Measurements from ENCODE around the gene ECI1.
"Not testable (repeated sequence)": the region's sequence is repeated elsewhere in the genome, so short reads cannot be mapped to it uniquely, and the experiment has no call there.

The ECI1 gene

DNA sequence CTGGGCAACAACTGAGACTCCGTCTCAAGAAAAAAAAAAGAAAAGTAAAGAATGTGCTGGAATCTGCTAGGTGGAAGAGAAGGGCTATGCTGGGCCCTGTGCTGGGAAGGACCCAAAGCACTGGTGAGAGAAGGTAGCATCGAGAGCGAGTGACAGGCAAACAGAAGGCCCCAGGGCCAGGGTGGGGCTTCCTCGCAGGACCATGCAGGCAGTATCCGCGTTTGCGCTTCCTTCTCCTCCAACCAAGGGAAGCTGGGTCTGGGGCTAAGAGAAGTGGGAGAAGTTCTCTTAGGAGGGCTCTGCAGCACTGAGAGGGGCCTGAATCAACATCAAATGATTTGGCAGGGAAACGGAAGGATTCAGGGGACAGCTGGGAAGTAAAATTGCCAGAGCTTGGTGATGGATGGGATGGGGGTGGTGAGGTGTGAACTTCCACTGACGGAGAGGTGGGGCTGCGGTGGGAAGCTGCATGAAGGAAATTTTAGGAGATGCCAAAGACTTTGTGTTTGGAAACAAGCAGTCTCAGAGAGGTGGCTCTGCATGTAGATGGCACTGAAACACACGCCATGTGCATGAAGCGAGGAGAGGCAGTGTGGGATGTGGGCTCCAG lies 5.2 kb upstream of the ECI1 start:
- DNase-seq (ENCODE audit: low read depth in 4 of 4, low spot score in 1 of 4) = no peak

DNA sequence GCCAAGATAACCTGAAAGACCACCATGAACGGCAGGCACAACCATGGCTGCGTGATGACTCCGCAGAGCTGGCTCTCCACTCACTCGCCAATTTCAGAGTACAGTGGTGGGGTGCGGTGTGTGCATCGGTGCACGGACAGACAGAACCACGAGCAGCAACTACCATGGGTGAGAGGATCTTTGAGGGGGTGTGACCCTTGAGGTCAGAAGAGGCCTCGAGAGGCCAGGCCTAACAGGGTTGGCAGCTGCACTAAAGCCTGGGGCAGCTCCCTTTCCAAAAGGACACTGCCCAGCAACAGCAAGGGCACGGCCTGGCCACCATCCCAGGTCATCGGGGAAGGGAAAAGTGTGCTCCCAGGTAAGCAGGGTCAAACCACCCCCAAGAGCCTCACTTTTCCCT lies 1.9 kb upstream of the ECI1 start:
- no peak for DNase-seq (ENCODE audit: low read depth in 4 of 4, low spot score in 1 of 4)

DNA sequence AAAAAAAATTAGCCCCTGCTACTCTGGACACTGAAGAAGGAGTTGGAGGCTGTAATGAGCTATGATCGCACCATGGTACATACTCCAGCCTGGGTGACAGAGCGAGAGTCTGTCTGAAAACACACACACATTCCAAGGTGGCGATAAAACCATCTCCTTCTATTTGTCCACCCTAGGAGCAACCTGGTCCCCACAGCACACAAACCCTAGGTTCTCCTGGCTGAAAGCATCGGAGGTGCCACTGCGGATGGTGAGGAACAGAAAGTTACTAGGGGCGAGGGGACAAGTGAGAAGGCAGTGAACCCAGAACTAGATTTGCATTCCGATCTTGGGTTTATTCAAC lies 1.4 kb upstream of the ECI1 start:
- no peak for DNase-seq (ENCODE audit: low read depth in 4 of 4, low spot score in 1 of 4)

DNA sequence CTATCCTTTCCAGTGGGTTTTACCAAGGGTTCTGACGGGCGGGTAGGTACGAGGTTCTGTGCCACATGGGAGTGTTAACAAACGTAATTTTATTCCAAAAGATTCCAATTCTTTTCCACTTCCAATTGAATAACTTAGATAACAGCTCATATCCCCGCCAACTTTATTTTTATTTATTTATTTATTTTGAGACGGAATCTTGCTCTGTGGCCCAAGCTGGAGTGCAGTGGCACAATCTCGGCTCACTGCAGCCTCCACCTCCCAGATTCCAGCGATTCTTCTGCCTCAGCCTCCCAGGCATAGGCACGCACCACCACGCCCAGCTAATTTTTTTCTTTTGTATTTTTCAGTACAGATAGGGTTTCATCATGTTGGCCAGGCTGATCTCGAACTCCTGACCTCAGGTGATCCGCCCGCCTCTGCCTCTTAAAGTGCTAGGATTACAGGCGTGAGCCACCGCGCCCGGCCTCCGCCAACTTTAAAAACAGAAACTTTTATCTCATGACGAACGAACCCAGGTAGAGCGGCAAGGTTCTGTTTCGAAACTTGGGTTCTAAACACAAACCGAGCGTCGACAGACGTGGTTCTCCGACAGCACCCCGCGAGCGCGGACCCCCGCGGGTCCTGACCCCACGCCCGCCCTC lies 613 bp downstream of the ECI1 start:
- DNase-seq (ENCODE audit: low read depth in 4 of 4, low spot score in 1 of 4) = peak in 2 of 4 experiments; percentile 20 to 32

DNA sequence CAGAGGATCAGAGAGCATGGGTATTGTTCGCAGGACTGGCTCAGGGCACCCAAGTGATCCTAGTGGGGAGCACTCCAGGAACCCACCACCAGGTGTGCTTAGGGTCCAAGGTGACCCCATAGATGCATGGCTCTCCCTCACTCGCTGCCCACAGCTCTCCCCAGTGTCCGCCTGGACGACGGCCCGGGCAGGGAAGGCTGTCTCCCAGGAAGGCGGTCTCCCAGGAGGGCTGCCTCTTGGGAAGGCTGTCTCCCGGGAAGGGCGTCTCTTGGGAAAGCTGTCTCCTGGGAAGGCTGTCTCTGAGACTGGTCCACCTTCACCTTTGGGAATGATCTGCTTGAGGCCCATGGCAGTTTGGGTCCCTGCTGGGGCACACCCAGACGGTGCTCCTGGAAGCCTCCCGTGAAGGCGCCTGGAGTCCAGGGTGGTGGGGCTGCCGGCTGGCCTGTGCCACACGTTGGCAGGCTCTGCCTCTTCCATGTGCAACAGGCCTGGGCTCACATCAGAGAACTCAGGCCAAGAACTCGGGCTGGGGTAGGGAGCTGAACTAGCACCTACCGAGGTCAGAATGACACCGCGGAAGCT lies 5.0 kb downstream of the ECI1 start:
- no peak for DNase-seq (ENCODE audit: low read depth in 4 of 4, low spot score in 1 of 4)

DNA sequence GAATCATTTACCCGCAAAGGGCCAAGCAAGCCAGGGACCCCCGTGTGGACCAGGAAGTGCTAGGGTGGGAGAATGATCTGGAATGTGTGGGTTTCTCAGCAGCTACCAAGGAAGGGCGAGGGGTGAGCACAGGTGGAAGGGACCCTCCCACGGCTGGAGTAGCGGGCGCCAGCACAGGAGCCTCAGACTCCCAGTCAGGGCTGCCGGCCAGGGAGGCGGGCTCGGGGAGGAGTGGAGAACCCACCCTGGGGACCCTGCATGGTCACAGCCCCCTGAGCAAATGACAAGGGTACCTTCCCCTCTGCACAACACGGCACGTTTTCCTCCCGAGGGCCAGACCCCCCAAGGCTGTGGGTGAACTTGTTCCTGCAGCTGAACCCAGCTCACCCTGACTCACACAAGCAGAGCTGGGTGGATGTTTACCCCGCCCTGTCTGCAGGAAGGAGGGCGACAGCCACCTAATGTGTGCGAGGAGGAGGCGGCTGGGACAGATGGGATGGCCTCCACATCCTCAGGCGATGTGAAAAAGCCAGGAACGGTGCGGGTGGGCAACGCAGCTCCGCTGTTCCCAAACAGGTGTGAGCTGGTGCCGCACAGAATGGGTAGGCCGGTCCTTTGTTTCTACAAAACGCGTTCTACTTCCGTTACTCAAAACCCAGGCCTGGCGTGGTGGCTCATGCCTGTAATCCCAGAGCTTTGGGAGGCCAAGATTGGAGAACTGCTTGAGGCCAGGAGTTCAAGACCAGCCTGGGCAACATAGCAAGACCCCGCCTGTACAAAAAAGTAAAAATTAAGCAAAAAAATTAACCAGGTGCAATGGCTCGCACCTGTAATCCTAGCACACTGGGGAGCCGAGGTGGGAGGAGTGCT lies 6.2 kb downstream of the ECI1 start:
- DNase-seq (ENCODE audit: low read depth in 4 of 4, low spot score in 1 of 4) = no peak

DNA sequence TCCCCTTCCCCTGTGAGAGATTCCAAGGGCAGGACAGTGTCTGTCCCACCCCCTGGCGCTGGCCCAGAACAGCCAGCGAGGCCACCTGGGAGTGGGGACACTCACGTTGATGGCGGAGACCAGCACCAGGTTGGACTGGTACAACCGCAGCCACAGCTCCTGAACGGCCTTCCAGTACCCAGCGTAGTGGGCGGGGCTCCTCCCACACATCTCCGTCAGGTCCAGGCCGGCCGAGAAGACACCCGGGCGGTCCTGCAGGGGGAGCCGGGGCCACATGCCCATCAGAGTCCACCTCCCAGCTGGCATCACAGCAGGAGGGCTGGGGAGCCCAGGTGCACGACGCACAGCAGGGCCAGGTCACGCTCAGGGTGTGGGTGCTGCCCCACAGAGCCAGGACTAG lies 7.1 kb downstream of the ECI1 start:
- DNase-seq (ENCODE audit: low read depth in 4 of 4, low spot score in 1 of 4) = no peak

DNA sequence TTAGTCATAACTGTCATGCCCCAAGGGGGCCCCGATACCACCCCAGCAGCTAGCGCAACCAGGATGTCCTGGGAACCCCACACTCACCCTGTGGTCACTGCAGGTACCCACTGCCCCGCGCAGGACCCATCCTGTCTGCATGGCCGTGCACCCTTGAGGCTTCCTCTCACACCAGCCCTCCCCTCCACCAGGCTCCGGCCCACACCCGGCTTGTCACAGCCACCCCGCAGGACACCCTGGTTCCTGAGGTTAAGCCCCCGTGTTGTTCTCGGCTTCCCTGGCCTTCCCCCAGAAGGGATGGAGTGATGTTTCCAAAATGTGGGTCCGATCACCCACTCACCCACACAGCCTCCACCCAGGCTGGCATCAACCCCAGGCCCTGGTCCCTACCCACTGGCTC lies 7.6 kb downstream of the ECI1 start:
- DNase-seq (ENCODE audit: low read depth in 4 of 4, low spot score in 1 of 4) = no peak

DNA sequence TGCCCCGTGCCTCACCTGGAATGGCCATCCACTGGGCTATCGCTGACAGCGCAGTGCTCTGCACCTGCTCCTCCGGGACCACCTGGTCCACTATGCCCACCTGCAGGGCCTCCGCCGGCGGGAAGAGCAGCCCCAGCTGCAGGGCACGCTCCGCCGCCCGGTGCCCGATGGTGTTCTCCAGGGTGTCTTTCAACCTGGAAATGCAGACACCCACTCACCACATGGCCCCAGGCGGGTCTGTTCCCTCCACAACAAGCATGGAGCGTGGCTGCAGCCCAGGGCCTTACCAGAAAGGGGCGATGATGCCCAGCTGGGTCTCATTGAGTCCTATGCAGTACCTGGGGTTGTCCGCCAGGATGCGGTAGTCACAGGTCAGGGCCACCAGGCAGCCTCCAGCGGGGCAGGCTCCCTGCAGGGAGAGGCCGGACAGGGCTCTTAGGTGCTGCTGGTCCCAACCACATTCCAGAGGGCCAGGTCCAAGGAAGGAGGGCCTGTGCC lies 8.3 kb downstream of the ECI1 start:
- no peak for DNase-seq (ENCODE audit: low read depth in 4 of 4, low spot score in 1 of 4)

DNA sequence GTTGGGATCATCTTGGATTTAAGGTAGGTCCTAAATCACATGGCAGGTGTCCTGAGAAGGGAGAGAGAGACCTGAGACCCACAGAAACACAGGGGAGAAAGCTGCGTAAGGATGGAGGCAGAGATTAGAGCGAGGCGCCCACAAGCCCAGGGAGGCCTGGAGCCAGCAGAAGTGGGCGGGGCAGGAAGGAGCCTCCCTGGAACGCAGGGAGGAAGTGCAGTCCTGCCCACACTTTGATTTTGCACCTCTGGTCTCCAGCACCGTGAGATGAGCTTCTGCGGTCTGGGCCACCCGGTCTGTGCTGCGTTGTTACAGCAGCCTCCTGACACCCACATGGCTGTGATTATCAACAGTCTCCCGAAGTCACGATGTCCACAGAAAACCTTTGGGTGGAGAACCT lies 8.8 kb downstream of the ECI1 start:
- DNase-seq (ENCODE audit: low read depth in 4 of 4, low spot score in 1 of 4) = no peak

DNA sequence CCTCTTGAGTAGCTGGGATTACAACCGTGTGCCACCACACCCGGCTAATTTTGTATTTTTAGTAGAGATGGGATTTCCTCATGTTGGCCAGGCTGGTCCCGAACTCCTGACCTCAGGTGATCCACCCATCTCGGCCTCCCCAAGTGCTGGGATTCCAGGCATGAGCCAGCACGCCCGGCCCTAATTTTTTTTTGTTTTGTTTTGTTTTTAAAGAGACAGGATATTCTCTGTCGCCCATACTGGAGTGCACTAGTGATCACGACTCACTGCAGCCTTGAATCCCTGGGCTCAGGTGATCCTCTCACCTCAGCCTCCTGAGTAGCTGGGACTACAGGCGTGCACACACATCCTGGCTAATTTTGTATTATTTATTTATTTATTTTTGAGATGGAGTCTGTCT lies 11.1 kb downstream of the ECI1 start:
- not testable (repeated sequence) for DNase-seq (ENCODE audit: low read depth in 4 of 4, low spot score in 1 of 4)

DNA sequence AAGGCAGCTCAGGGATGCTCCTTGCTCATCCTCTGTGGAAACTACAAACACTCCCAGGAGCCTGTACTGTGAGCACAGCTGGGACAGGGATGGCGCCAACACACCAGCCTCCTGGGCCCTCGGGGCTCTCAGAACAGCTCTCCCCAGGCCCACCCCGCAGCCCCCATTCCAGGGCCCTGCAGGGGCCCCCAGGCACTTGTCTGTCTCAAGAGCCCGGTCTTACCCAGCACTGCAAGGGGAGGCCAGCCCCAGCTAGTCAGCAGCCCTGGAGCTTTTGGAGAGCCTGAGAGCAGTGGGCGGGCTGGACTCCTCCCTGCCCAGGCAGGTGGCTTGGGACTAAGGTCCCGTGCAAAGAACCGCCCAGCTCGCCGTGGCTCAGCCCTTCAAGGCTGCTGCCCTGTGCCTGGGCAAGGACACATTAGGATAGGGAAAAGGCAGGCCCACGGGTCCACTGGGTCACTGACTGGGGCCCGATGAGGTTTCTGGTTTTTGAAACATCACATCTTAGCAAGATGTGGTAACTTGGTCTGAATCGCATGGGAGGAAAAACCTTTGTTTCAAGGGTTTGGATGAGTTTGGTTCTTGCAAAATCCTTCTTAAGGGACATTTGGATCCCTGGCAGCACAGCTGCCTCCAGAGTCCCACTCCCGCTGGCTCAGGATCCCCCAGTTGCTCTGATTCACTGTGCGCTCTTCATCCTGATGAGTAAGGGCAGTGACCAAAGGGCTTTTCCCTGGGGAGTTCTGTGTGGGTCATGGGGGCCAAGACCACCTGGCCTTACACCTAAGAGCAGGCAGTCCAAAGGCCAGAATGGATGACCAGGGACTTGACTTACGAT lies 12.3 kb downstream of the ECI1 start:
- no peak for DNase-seq (ENCODE audit: low read depth in 4 of 4, low spot score in 1 of 4)

DNA sequence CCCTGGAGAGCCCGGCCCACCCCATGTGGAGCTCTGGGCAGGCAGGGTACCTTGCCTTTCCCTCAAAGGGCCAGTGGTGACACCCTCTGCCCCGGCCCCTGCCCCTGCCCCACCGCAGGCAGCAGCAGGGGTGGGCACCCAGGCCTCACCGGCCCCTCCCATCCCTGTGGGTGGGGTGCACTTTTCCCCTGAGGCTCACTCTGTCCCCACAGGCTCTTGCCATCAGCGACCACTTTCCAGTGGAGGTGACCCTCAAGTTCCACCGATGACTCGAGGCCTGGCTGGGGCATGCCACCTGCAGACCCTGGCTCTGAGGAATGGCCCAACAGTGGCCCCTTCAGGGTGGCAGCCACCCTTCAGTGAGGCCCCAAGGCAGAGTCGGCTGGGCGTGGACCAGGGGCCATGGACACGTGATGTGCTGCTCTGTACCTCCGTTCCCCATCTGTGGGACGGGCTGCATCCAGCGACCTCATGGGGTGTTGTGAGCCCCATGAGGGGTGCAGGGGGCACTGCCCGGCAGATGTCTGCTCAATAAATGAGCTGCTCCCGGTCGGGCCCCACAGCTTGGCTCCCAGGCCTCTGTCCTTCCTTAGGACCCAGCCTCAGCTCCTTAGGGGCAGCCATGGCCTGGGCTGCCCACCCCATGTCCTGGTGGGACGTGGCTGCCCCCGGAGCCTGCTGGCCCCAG lies 13.1 kb downstream of the ECI1 start:
- no peak for DNase-seq (ENCODE audit: low read depth in 4 of 4, low spot score in 1 of 4)

DNA sequence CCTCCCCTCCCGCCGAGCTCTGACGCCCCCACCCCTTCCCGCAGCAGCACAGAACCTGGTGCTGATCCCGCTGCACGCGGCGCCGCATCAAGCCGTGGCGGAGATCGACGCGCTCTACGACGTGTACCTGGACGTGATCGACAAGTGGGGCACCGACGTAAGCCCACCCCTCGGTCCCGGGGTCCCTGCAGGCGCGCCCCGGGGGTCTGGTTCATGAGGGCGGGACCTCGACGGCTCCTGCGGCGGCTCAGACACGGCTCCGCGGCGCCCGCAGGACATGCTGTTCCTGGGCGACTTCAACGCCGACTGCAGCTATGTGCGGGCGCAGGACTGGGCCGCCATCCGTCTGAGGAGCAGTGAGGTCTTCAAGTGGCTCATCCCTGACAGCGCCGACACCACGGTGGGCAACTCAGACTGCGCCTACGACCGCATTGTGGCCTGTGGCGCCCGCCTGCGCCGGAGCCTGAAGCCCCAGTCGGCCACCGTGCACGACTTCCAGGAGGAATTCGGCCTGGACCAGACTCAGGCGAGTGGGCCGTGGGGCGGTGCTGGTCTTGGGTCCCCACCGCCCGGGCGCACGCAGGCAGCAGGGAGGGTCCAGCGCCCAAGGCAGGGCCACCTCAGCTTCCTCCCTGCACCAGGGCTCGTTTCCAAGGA lies 13.8 kb downstream of the ECI1 start:
- no peak for DNase-seq (ENCODE audit: low read depth in 4 of 4, low spot score in 1 of 4)

DNA sequence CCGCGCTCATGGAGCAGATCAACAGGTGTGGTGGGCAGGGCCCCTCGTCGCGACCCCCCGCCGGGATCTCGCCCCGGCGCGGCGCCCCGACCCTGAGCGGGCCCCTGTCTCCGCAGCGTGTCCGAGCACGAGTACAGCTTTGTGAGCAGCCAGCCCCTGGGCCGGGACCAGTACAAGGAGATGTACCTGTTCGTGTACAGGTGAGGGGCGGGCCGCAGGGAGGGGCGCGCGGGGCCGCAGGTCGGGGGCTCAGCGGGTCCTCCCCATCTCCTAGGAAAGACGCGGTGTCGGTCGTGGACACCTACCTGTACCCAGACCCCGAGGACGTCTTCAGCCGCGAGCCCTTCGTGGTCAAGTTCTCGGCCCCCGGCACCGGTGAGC lies 14.3 kb downstream of the ECI1 start:
- DNase-seq (ENCODE audit: low read depth in 4 of 4, low spot score in 1 of 4) = no peak

DNA sequence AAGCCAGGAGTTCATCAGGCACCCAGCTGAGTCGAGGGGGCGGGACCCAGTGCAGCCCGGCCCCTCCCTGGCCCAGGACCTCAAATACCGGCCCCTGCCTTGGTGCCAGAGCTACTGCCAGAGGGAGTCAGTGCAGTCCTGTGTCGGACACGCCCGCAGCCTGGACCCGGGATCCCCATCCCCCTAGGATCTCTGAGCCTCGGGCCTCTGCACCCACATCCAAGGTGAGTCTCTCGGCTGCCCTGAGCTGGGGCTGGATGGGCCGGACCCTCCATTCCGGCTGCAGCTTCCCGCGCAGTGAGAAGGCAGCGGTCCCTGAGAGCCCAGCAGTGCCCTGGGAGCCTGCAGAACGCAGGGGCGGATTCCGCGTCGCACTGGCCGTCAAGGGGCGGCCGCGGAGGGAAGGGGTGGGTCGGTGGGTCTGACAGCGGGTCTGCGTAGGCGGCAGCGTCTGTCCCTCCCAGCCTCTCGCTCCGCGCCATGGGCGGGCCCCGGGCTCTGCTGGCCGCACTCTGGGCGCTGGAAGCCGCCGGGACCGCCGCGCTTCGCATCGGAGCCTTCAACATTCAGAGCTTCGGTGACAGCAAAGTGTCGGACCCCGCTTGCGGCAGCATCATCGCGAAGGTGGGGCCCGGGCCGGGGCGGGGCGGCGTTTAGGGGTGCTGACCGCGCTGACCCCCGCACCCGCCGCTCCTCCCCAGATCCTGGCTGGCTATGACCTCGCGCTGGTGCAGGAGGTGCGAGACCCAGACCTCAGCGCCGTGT lies 14.9 kb downstream of the ECI1 start, which contains the start of gene DNASE1L2:
Gene DNASE1L2 (plus strand): TSS at position 108 of the 765 bp plus-strand sequence. CDS start 373 bp downstream, at position 481.
- DNase-seq (ENCODE audit: low read depth in 4 of 4, low spot score in 1 of 4) = no peak

DNA sequence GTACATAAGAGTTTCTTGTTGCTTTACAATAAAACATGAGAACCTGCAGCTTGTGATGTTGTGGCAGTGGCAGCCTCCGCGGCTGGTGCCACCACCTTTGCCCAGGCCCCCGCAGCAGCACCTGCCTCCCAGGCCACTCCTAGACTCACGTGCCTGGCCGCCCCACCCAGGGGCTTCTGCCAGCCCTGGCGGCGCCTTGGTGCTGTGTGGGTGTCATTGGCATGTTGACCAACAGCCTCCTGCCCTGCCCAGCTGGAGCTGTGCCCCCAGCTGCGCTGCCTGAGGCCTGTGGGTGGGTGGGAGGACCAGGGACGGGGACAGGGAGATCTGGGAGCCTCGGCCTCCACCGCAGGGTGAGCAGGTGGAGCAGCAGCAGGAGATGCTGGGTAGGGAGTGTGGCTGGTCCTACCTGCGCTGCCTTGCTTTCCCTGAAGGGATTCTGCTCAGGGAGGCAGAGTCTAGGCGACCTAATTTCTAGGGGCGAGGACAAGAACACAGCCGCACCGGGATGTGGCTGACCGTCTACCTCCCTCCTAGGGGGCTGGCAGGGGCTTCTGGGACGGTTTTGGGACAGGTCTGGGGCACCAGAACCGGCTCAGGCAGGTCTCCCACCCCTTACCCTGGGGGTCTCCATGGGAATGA lies 15.6 kb downstream of the ECI1 start:
- no peak for DNase-seq (ENCODE audit: low read depth in 4 of 4, low spot score in 1 of 4)

DNA sequence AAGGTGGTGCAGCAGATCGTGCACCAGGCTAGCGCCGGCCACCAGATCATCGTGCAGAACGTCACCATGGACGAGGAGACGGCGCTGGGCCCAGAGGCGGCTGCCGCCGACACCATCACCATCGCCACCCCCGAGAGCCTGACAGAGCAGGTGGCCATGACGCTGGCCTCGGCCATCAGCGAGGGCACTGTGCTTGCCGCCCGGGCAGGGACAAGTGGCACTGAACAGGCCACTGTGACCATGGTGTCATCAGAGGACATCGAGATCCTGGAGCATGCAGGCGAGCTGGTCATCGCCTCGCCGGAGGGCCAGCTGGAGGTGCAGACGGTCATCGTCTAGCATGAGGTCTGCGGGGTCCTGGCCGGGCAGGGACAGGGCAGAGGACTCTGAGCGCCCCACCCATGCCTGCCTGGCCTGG lies 16.1 kb downstream of the ECI1 start:
- no peak for DNase-seq (ENCODE audit: low read depth in 4 of 4, low spot score in 1 of 4)

DNA sequence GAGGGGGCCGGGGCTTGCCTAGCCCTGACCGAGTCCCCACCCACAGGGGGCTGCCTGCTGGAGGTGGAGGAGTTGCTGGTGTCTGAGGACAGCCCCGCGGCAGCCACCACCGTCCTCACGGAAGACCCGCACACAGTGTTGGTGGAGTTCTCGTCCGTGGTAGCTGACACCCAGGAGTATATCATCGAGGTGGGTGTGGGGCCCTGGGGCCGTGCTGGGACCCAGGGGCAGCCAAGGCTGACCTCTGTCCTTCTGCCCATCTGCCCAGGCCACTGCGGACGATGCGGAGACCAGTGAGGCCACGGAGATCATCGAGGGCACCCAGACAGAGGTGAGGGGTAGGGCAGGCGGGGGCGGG lies 16.6 kb downstream of the ECI1 start:
- no peak for DNase-seq (ENCODE audit: low read depth in 4 of 4, low spot score in 1 of 4)

All from stimulated activated CD4-positive, alpha-beta T cell treated with anti-CD3 and anti-CD28 coated beads, Interleukin-1b, Interleukin-23, amount 100 ng/mL, for 24 hours (primary cell).